Activated CD8-positive, alpha-beta memory T cell treated with anti-CD3 and anti-CD28 coated beads, Interleukin-2, amount 50 U/mL, for 24 hours (primary cell): ENCODE data around the gene GHRL.

Source experiments
- DNase-seq: peaks from one replicate; pipeline ENCODE4 v3.0.0-alpha.2; 2020; ENCODE audit errors: extremely low read depth

Gene GHRL, protein sequence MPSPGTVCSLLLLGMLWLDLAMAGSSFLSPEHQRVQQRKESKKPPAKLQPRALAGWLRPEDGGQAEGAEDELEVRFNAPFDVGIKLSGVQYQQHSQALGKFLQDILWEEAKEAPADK

GRCh38 chr3:10292505-10293419, at the start of gene GHRL:
Gene GHRL (minus strand): TSS chr3:10292947. CDS start chr3:10290180, 2,767 bp downstream.
- DNase-seq: no peak

- no peak for DNase-seq
Observed at GRCh38 chr3:10341901-10342398, 49.2 kb upstream of the GHRL start.

GRCh38 chr3:10340476-10340875, 47.7 kb upstream of the GHRL start:
- DNase-seq: no peak

DNA sequence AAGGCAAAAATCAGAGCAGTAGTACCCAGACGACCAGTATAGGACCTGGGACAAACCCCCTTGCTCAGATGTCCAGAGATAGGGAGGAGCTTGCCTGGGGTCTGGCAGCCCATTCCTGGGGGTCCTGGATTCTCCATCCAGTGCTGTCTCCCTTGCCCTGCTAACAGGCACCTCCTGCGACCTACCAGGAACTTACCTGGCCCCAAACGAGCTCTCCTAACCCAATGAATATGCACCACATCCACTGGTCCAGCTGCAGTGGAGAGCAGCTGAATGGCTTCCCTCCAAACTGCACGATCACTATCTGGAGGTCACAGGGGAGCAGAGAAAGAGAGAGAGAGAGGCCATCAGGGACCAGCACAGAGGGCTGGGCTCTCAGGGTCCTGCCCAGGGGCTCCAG, 47.3 kb upstream of the GHRL start:
- DNase-seq: no peak

- no peak for DNase-seq
Observed at GRCh38 chr3:10339376-10339955, 46.7 kb upstream of the GHRL start.

GRCh38 chr3:10338591-10339353, 46.0 kb upstream of the GHRL start:
- no peak for DNase-seq

GRCh38 chr3:10338164-10338470, 45.4 kb upstream of the GHRL start:
- DNase-seq: no peak

DNA sequence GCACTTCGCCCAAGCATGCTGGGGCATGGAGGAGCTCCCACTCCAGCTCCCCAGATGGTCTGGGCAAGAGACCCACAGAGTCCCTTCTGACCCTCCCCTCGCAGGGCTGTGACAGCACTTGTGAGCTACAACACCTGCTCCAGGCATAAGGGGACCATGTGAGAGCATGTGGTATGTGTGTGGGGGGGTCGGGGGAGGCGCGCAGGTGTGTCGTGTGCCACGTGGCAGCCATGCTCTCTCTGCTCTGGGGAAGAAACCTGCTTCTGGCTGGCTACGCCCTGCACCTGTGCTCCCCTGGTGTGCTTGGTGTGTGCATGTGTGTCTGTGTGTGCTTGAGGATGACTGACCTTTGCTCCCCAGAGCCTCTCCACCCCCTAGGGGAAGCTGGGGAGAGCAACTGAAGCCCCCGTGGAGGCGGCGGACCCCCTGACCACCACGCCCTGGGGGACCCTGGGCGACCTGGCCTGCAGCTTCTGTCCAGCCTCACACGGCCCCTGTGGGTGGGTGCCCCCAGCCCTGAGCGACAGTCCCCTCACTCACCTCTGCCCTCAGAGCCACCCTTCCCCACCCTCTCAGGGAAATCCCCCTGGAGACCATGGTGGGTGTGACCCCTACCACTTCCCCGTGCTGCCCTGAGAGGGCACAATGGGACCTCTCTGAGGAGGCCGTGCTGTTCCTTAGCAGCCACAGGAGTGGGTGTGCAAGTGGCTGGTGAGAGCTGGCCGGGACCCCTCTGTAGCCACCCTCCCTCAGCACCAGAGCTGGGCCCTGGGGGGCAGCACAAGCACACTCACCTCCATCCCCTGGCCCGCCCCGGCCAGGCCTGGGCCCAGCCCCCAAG, 44.8 kb upstream of the GHRL start:
- no peak for DNase-seq

DNA sequence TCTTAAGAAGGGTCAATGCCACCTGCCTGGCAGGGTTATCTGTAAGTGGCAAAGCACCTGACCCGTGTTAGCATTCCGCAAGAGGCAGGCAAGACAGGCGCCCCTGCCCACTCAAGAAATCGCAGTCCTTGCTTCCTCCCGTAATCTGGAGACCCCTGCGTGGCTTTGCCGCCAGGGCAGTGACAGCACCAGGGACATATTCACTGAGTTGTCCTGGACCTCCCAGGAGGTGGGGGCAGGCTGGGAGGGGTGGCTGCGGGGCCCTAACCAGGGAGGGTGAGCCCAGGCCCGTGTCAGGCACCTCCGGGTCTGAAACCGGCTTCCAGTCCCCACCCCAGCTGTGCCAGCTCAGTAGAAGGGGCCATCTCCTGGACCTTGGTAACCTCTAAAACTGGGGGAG, 44.0 kb upstream of the GHRL start:
- no peak for DNase-seq

- DNase-seq: no peak
Observed at GRCh38 chr3:10335871-10336622, 43.3 kb upstream of the GHRL start.

- DNase-seq: no peak
Observed at GRCh38 chr3:10335190-10335738, 42.5 kb upstream of the GHRL start.

DNA sequence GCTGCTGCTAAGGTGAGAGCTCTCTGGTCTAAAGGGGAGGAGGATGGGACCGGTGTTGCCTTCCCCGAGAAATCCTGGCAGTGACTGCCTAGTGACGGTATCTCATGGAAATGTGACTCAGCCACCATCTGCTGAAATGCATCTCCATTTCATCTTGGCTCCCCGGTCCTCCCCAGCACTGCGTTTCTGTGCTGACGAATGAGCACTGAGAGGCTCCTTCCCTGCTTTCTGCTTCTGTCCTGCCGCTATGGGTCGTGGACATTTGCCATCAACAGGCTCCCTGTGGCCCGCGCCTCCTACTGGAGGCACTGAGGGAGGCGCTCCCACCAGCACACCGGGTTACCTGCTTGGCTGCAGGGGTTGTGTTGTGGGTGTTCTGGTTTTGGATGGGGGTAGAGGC, 41.7 kb upstream of the GHRL start:
- no peak for DNase-seq

DNA sequence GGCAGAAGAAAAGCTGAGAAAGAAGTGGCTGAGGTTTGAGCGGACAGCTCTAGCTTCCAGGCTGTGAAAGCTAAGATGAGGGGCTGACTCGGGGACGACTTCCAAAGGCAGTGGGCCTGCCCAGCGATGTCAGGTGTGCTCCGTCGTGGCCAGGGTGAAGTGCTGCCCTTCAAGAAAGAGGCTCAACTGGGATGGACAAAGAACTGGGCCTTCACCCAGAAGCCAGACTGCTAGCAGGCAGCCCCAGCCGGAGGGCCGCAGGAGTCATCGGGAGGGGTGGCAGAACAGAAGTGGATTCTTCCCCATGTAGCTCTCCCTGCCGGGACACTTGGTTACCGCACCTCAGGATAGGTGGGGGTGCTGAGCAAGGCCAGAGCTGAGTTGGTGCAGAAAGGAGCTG, 41.3 kb upstream of the GHRL start:
- DNase-seq: no peak

DNA sequence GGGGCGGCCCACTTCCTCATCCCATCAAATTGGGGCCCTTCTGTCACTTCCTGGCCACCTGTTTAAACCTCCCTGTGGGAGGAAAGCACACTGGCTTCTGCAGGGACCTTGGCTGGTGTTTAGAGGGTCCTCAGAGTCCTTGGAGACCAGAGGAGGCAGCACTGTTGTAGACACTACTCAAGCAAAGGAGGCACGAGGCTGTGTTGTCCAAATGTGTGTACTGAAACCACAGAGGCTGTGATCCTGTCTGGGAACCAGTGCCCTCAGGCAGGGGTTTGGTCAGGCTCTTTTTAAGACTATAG, 40.6 kb upstream of the GHRL start:
- no peak for DNase-seq

GRCh38 chr3:10332481-10333348, 40.0 kb upstream of the GHRL start:
- no peak for DNase-seq

DNA sequence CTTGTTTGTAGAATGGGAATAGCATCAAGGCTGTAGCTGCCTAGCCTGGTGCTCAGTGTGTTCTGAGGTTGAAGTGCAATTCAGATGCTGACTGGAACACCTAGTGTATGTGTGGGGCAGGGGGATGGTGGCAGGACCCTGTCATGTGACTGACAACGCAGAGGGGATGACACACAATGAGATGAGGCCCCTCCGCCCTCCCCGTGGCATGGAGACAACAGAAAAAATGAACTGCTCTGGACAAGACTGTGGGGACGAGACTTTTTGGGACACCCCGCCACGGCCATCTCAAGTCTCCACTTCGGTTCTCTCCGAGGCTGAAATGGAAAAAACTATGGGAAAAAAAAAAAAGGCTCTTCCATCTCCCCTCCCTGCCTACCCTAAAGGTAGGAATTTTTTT, 38.6 kb upstream of the GHRL start:
- no peak for DNase-seq

GRCh38 chr3:10330319-10330718, 37.6 kb upstream of the GHRL start:
- no peak for DNase-seq

GRCh38 chr3:10329495-10330015, 36.8 kb upstream of the GHRL start:
- DNase-seq: no peak

DNA sequence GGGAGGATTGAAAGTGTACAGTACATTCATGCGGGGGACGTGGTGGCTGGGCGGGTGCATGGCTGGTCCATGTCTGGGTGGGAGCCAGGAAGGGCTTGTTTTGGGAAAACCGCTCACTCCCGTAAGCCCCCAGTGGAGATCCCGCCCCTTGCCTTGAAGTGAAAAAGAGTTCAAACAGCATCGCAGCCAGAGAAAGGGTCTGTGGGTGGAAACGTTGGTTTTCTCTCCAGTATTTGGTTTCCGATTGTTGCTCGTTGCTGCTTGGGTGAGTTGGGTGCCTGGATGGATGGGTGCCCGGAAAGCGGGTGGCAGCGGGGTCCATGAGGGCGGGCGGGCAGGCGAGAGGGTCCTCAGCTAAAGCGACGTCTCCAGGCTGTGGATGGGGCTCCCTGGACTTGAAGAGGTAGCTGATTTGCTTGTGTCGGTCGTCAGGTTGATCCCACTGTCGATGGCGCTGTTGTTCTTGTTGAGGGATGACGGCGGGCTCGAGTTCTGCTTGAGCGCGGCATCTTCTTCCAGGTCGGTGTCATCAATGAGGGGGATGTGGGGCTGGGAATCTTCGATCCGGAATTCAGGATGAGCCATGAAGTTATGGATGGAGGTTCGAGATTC, 35.8 kb upstream of the GHRL start:
- no peak for DNase-seq
